OCI-LY1 (cell line): ENCODE measurements around the gene REPS2.

Source experiments
- CTCF ChIP-seq: fragments of 200-600 bp; sonication (generic), shearing (Covaris generic); IDR thresholded peaks from 2 replicates; pipeline ENCODE4 v1.5.1; 2017; ENCODE audit warnings: mild to moderate bottlenecking, antibody characterized with exemption, low read length, moderate library complexity, mixed read lengths
- EZH2 ChIP-seq: fragments of 200-600 bp; sonication (generic), shearing (Covaris generic); IDR thresholded peaks from 2 replicates; pipeline ENCODE4 v1.8.0; 2017; ENCODE audit warnings: borderline replicate concordance, mixed run types, mild to moderate bottlenecking, antibody characterized with exemption, low read length, moderate library complexity, mixed read lengths

DNA sequence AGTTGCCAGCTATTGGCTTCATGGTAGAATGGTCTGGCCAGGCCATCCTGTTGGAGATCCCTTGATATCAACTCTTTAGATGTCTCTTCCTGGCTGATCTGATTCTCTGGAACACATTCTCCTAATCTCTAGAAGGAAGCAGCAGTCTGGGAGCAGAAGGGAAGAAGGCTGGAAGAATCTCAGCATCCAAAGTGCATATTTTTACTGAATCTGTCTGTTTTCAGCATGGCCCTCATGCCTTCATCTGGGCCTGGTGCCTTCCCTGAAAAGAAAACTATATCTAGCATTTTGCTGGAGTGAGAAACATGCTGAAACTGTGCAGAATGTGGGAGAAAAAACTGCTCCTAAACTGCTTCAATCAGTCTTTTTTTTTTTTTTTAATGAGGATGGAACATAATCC lies 148.7 kb downstream of the REPS2 start:
- TF ChIP-seq EZH2 (no peak), CTCF (no peak)
